ENCODE data around the gene IL12RB2.

DNA sequence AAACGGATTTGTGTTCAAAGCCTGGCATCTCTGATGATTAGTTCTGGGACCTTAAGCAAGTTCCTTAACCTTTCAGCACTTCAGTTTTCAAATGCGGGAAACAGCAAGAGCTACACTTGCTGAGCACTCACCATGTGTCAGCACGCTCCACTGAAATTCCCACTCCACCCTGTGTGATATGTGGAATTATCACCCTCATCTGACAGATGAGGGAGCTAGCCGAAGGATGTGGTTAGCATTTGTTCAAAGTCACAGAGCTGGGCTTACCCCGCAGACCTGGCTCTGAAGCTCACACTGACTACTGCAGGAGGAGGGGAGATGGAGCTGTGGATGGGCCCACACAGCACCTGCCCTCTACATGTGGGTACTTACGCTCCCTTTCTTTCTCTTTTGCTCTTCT, 29.1 kb downstream of the IL12RB2 start:
- TF ChIP-seq CTCF (IDR thresholded peaks at IDR 0.05) (no peak), POLR2A (IDR thresholded peaks at IDR 0.05) (no peak)
